Right lobe of liver (tissue), 4 donors: ENCODE results near the gene NSD1.

Source experiments
- CTCF ChIP-seq, 4 donors: fragments of 200-600 bp in 3 of 4; fragments of 450-650 bp in 1 of 4; IDR thresholded peaks; one replicate each; pipeline versions ENCODE4 v1.5.1 to v1.8.0; 2016 to 2022; ENCODE audit warnings: antibody characterized with exemption in 4 of 4, mild to moderate bottlenecking in 2 of 4
- POLR2A ChIP-seq: fragments of 450-650 bp; IDR thresholded peaks from one replicate; pipeline ENCODE4 v1.6.1; 2017; ENCODE audit warnings: antibody characterized with exemption, mild to moderate bottlenecking
- donor health status: DM: no; HTN: no; CAD: no.
- donor health status: DM: no; HTN: no; CAD: no.
- donor health status: DM: no; HTN: yes; CAD: no.

GRCh38 chr5:177098120-177098469 lies 35.5 kb upstream of the NSD1 start:
- TF ChIP-seq CTCF (IDR thresholded peaks at IDR 0.05), result no peak
- TF ChIP-seq POLR2A, result no peak
